Hepatocyte (in vitro differentiated cells): ENCODE measurements around the gene USP36.

Experiments used
- CTCF ChIP-seq: fragments of 200-600 bp; sonication (generic); IDR thresholded peaks from 2 replicates; pipeline ENCODE4 v1.5.1; 2016; ENCODE audit warnings: antibody characterized with exemption, mild to moderate bottlenecking; ENCODE audit not compliant: poor library complexity
- EZH2 ChIP-seq: fragments of 200-600 bp; sonication (generic); IDR thresholded peaks from 2 replicates; pipeline ENCODE4 v1.6.1; 2016; ENCODE audit warnings: antibody characterized with exemption, mild to moderate bottlenecking, borderline replicate concordance
- EZH2phosphoT487 ChIP-seq: fragments of 200-600 bp; sonication (generic); IDR thresholded peaks from one replicate; pipeline ENCODE4 v1.6.1; 2018; ENCODE audit warnings: antibody characterized with exemption, mild to moderate bottlenecking, low read depth, moderate library complexity; ENCODE audit not compliant: unreplicated experiment, severe bottlenecking

GRCh38 chr17:78884148-78884825 is 43.7 kb upstream of the USP36 start:
- no peak for TF ChIP-seq CTCF
- TF ChIP-seq EZH2phosphoT487 = no peak
- no peak for TF ChIP-seq EZH2
